Measurements from ENCODE around the gene SAMD4A. TPM values are rescaled to one million over a fixed set of nuclear protein-coding genes. Genes with fewer than 3 reads are reported as not detected.

SAMD4A gene
- total and polyA plus RNA-seq, 2 of the 4 experiments (the other 2 are of a cell fraction) = 22.9 to 38.2 TPM

DNA sequence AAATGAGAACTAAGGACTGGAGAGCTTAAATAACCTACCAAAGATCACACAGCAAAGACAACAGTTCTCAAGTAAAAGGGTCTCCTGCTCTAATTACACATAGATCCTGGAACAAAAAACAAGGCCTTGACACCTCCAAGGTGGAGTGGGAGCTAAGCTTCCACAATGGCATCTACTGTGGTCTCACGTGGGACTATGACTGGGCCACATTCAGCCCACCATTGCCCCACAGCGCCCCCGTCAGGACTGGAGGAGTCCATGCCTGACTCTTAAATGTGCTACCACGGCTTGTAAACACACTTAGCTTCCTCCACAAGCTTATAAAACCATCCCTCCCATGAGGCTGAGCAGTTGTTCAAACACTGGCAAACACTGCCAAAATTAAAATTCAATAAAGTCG lies 247.1 kb downstream of the SAMD4A start:
- no peak overlapping the region for H3K56ac ChIP-seq (ENCODE audit: extremely low read depth, insufficient read depth, low read length)
- ATAC-seq (ENCODE audit: low read depth) (no peak), DNase-seq (no peak)
- no peak overlapping the region for H3K18ac ChIP-seq (ENCODE audit: low read depth, low read length)
- no peak overlapping the region for H3K23ac ChIP-seq (ENCODE audit: low read depth, low read length)
- CTCF ChIA-PET = no interaction called here
- H4K91ac ChIP-seq (ENCODE audit: insufficient read depth, low read depth, low read length) = no peak overlapping the region
- peaks cover 23% of the 10 kb centered on the region for H3K27me3 ChIP-seq (ENCODE audit: control insufficient read depth, insufficient read depth, low read length)
- no peak overlapping the region for H2AK5ac ChIP-seq (ENCODE audit: low read depth, low read length)
- no peaks in the 10 kb centered on the region for H3K79me1 ChIP-seq (ENCODE audit: low read depth in 1 of 2, low read length in 2 of 2)
- H2BK15ac ChIP-seq (ENCODE audit: low read depth, low read length) = no peak overlapping the region
- BruUV-seq (replicated peaks) = no TSS peak
- intact Hi-C loops (cut with micrococcal nuclease) = no loop called here
- no peak overlapping the region for H3K27ac ChIP-seq (ENCODE audit: insufficient read depth, low read length)
- no peaks in the 10 kb centered on the region for H3K36me3 ChIP-seq (ENCODE audit: control insufficient read depth, insufficient read depth, low read length)
- dilution Hi-C loops (cut with HindIII; ENCODE audit: low sequenced_read_pairs, unreplicated experiment) = no loop called here
- POLR2A ChIA-PET (ENCODE audit: unreplicated experiment) = no interaction called here
- H4K5ac ChIP-seq (ENCODE audit: low read depth, low read length) = no peak overlapping the region
- in situ Hi-C loops (cut with MboI; ENCODE audit: low sequenced_read_pairs) = no loop called here
- H2BK20ac ChIP-seq (ENCODE audit: low read depth, low read length) = no peak overlapping the region
- no peak overlapping the region for H2AFZ ChIP-seq (replicated peaks; ENCODE audit: low read length, poor library complexity)
- H2AK9ac ChIP-seq (replicated peaks; ENCODE audit: low read depth, low read length, poor library complexity) = no peak overlapping the region
- H2BK5ac ChIP-seq (ENCODE audit: low read depth, low read length, poor library complexity, severe bottlenecking) = no peak overlapping the region
- no peak overlapping the region for H2BK120ac ChIP-seq (ENCODE audit: low read depth, low read length)
- no peaks in the 10 kb centered on the region; the same call in 1 of the 2 replicates for H3K4me1 ChIP-seq (ENCODE audit: control insufficient read depth, insufficient read depth, low read length)
- no peak overlapping the region for H3K4me3 ChIP-seq (ENCODE audit: insufficient read depth, low read depth, low read length)
- TF ChIP-seq, protein P1, sequence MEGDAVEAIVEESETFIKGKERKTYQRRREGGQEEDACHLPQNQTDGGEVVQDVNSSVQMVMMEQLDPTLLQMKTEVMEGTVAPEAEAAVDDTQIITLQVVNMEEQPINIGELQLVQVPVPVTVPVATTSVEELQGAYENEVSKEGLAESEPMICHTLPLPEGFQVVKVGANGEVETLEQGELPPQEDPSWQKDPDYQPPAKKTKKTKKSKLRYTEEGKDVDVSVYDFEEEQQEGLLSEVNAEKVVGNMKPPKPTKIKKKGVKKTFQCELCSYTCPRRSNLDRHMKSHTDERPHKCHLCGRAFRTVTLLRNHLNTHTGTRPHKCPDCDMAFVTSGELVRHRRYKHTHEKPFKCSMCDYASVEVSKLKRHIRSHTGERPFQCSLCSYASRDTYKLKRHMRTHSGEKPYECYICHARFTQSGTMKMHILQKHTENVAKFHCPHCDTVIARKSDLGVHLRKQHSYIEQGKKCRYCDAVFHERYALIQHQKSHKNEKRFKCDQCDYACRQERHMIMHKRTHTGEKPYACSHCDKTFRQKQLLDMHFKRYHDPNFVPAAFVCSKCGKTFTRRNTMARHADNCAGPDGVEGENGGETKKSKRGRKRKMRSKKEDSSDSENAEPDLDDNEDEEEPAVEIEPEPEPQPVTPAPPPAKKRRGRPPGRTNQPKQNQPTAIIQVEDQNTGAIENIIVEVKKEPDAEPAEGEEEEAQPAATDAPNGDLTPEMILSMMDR (conservative IDR thresholded peaks at IDR 0.05; ENCODE audit: low read depth, low read length) = no peak
- TF ChIP-seq CHD1 (IDR thresholded peaks at IDR 0.05; ENCODE audit: low read depth, low read length) = no peak
- no peak for TF ChIP-seq MAZ (IDR thresholded peaks at IDR 0.05; ENCODE audit: borderline replicate concordance, low read depth, low read length)
- TF ChIP-seq NFE2L2 (IDR thresholded peaks at IDR 0.05; ENCODE audit: low read depth, low read length) = no peak
- no peak for TF ChIP-seq FOS (IDR thresholded peaks at IDR 0.05; ENCODE audit: low read depth, low read length)
- no peak for TF ChIP-seq MAFK (IDR thresholded peaks at IDR 0.05; ENCODE audit: low read depth, low read length)
- no peak for TF ChIP-seq CEBPB (IDR thresholded peaks at IDR 0.05; ENCODE audit: low read depth, low read length)
- no peak for TF ChIP-seq SMC3 (IDR thresholded peaks at IDR 0.05; ENCODE audit: low read depth, low read length)
- TF ChIP-seq BHLHE40 (IDR thresholded peaks at IDR 0.05; ENCODE audit: low read depth, low read length) = no peak
- no peak for TF ChIP-seq MXI1 (IDR thresholded peaks at IDR 0.05; ENCODE audit: borderline replicate concordance, low read depth, low read length)
- no peak for TF ChIP-seq RCOR1 (IDR thresholded peaks at IDR 0.05; ENCODE audit: insufficient replicate concordance, low read length)
- no peaks in the 10 kb centered on the region for H4K20me1 ChIP-seq (ENCODE audit: insufficient read depth, low read length)
- H3K9me1 ChIP-seq (ENCODE audit: insufficient read depth, low read length) = no peaks in the 10 kb centered on the region
- H3K4ac ChIP-seq (ENCODE audit: low read depth, low read length) = no peak overlapping the region
- WGBS, 2 experiments (ENCODE audit: extremely low coverage in 2 of 2, insufficient read length in 1 of 2) = 77% methylated on average over 3 of the region's 5 CpGs; no CpG with 5 or more reads in 1 of the 2 experiments
- H3K14ac ChIP-seq (replicated peaks; ENCODE audit: low read depth, low read length) = no peak overlapping the region
- H3K4me2 ChIP-seq (ENCODE audit: low read depth, low read length) = no peak overlapping the region
- no peak overlapping the region for H3K9ac ChIP-seq (ENCODE audit: low read depth, low read length)
- H3K9me3 ChIP-seq (ENCODE audit: control insufficient read depth, insufficient read depth, low read length) = no peaks in the 10 kb centered on the region
- H4K8ac ChIP-seq (ENCODE audit: low read depth in 2 of 2, low read length in 2 of 2) = no peak overlapping the region
